Hematopoietic multipotent progenitor cell treated with erythropoietin and hydrocortisone succinate and interleukin-3 and kit ligand, for 15 days (in vitro differentiated cells): ENCODE data around the gene HMGCR.

ENCODE experiments used
- DNase-seq: peaks from one replicate; pipeline ENCODE4 v3.0.0-alpha.2; 2015; ENCODE audit warnings: low spot score

The HMGCR gene

GRCh38 chr5:75340714-75341478 lies 3.9 kb downstream of the HMGCR start:
- DNase-seq, result no peak

GRCh38 chr5:75341934-75342333 lies 4.9 kb downstream of the HMGCR start:
- no peak for DNase-seq

DNA sequence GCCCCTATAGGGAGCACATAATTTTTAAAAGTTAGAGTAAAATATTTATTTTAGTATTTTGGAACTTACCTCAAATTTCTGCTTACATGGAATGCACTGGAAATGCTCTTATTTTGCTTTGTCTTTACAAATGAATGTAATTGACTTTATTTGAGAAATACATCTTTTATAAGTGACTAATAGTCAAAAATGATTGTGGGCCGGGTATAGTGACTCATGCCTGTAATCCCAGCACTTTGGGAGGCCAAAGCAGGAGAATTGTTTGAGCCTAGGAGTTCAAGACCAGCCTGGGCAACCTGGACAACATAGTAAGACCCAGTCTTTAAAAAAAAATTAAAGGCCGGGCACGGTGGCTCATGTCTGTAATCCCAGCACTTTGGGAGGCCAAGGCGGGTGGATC lies 5.8 kb downstream of the HMGCR start:
- no peak for DNase-seq

GRCh38 chr5:75348241-75348640 lies 11.2 kb downstream of the HMGCR start:
- DNase-seq, result no peak

- no peak for DNase-seq
These were observed 12.6 kb downstream of the HMGCR start for GRCh38 chr5:75349663-75350062.

DNA sequence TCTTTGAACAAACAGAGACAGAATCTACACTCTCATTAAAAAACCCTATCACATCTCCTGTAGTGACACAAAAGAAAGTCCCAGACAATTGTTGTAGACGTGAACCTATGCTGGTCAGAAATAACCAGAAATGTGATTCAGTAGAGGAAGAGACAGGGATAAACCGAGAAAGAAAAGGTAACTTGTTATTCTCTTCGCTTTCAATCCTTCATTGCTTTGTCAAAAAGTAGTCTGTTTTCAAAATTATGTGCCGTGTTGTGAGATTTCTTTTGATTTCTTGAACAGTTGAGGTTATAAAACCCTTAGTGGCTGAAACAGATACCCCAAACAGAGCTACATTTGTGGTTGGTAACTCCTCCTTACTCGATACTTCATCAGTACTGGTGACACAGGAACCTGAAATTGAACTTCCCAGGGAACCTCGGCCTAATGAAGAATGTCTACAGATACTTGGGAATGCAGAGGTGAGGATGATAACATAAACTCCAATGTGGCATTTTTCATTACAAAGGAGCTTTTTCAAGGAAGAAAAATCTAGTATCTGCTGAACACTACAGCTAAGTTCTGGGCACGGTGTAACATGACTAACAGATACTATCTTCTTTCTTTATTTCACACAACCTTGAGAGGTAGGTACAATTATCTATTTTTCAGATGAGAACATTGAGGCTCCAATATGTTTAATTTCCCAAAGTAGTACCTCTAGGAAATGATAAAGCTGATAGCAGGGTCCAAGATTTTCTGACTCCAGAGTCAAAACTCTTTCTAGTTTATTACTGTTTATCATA lies 14.3 kb downstream of the HMGCR start:
- DNase-seq, result no peak

- no peak for DNase-seq
These were observed 18.2 kb downstream of the HMGCR start for GRCh38 chr5:75355236-75355635.

DNA sequence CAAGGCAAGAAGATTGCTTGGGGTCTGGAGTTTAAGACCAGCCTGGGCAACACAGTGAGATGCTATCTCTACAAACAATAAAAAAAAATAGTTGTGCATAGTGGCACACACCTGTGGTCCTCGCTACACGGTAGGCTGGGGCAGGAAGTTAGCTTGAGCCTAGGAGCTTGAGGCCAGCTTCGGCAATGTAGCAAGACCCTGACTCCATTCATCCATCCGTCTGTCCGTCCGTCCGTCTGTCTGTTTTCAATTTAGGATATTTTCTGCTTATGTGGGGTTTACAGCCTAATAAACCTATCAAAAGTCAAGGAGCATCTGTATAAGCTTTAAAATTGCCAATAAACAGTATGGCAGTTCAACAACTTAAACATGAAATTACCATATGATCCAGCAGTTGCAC lies 19.7 kb downstream of the HMGCR start:
- DNase-seq, result no peak

GRCh38 chr5:75358117-75358516 lies 21.1 kb downstream of the HMGCR start:
- DNase-seq, result no peak

GRCh38 chr5:75361310-75361709 lies 24.3 kb downstream of the HMGCR start:
- DNase-seq, result no peak

DNA sequence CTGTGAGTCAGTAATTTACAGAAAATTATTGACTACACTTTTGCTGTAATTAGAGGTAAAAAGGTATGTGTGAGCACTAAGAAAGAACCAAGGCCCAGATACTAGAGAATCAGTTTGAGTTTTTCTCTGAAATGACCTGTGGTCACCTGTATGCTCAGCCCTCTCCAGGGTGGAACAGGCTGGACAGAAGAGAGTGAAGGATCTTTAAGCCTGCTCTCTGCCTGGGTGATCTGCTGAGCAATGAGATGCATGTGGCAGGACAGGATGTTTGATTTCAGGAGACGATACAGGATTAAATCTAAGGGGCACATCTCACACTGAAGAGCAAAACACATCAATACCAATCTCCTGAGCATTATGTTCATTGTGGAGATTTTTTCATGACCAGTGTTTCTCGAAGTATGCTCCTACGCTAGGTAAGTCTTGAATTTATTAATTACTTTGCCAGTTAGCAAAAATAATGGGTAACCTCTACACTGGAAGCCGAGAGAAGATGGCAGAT lies 25.5 kb downstream of the HMGCR start:
- no peak for DNase-seq

GRCh38 chr5:75363111-75363510 lies 26.1 kb downstream of the HMGCR start:
- no peak for DNase-seq

DNA sequence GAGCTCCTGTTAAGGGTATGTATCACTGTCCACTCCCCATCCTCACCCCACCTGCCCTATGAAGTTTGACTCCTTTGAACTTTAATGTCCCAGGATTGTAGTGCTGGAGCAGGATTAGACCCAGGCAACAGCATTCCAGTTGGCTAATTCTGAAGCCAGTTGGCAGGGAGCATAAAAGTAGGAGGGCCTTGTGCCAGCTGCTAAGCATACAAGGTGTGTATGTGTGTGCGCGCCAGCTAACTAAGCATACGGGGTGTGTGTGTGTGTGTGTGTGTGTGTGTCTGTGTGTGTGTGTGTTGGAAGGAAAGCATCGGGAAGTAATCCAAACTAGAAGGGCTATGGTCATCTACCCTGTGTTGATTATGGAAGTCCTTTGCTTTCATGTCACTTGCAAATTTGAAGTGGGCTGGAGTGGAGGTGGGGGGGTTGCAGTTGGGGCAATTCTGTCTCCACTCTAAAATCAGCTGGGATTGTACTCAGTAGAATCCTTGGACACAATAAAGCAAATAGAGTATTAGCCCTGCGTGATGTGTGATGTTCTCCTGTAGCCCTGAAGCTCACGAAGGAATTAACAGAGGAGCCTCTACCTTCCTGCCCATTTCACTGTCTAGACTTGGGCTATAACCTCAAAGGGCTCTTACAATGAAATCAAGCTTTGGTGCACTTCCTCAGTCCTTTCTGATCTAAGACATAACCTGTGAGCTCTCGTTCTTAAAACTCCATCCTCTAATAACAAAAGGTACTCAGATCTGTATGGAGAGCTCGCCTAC lies 26.9 kb downstream of the HMGCR start:
- no peak for DNase-seq

DNA sequence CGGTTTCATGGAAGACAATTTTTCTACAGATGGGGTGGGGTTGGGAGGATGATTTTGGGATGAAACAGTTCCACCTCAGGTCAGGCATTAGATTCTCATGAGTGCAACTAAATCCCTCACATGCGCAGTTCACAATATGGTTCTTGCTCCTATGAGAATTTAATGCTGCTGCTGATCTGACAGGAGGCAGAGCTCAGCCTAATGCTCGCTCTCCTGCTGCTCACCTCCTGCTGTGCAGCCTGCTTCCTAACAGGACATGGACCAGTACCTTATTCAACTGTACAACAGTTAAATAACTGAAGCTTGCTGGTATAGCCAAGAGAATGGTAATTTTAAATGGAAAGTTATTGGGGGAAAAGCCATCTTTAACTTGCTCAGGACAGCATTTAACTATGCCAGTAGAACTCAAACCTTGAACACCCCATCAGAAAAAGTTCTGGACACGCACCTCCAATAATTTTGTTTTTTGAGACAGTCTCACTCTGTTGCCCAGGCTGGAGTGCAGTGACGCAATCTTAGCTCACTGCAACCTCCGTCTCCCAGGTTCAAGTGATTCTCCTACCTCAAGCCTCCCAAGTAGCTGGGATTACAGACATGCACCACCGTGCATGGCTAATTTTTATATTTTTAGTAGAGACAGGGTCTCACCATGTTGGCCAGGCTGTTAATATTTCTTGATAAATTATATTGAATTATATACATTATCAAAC lies 27.7 kb downstream of the HMGCR start:
- DNase-seq, result no peak

DNA sequence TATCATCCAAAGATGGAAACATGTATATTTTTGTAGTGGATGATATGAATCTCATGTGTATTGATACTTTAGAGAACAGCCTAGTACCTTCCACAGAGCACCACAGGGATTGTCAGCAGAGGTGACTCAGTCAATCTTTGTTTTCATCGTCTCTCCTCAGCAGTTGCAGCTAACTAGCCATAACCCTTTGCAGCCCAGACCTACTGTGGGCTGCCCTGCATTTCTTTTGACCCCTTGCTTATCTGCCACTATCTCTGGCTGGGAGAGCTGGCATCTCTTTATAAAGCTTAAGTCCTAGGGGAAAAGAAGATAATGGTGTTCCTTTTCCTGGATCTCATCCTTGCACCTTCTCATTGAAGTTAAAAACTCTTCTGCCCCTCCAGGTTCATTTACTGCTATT lies 28.7 kb downstream of the HMGCR start:
- no peak for DNase-seq

GRCh38 chr5:75366787-75367186 lies 29.8 kb downstream of the HMGCR start:
- no peak for DNase-seq

DNA sequence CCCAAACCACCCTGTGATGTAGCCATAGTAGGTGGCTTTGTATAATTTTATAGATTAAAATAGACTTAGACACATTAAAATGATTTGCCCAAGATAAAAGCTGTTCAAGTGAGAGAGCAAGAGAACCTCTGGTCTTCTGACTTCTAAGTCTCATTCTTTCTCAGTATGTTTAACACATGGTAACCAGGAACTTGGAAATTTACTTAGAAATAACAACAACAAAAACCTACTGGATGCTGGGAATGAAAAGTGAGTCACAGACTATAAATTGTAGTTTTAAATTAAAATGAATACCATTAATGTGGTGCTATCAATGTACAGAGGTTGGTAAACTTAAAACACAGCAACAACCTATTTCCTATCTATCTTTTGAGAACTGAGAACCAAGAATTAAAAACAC lies 30.4 kb downstream of the HMGCR start:
- no peak for DNase-seq

- no peak for DNase-seq
These were observed 31.4 kb downstream of the HMGCR start for GRCh38 chr5:75368391-75368790.

- DNase-seq, result no peak
These were observed 36.8 kb downstream of the HMGCR start for GRCh38 chr5:75373862-75374261.

DNA sequence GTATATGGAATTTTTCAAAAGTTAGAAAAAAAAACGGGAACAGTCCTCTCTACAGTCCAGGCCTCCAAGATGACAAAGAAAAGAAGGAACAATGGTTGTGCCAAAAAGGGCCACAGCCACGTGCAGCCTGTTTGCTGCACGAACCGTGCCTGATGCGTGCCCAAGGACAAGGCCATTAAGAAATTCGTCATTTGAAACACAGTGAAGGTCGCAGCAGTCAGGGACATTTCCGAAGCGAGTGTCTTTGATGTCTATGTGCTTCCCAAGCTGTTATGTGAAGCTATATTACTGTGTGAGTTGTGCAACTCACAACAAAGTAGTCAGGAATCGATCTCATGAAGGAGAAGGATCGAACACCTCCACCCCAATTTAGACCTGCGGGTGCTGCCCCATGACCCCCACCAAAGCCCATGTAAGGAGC lies 37.4 kb downstream of the HMGCR start:
- no peak for DNase-seq

- DNase-seq, result no peak
These were observed 38.4 kb downstream of the HMGCR start for GRCh38 chr5:75375414-75375813.

- no peak for DNase-seq
These were observed 43.1 kb downstream of the HMGCR start for GRCh38 chr5:75380099-75380498.
